Inflammatory macrophage treated with lipopolysaccharide for 1 hour (primary cell): ENCODE data around the gene FFAR2.

ENCODE experiments used
- DNase-seq, 2 donors: peaks; one replicate each; pipeline ENCODE4 v3.0.0-alpha.2; 2020 to 2022

The FFAR2 gene

GRCh38 chr19:35427187-35427586 lies 20.9 kb upstream of the FFAR2 start:
- DNase-seq, result no peak

- DNase-seq, result no peak
Observed at GRCh38 chr19:35429698-35430408, 18.2 kb upstream of the FFAR2 start.

DNA sequence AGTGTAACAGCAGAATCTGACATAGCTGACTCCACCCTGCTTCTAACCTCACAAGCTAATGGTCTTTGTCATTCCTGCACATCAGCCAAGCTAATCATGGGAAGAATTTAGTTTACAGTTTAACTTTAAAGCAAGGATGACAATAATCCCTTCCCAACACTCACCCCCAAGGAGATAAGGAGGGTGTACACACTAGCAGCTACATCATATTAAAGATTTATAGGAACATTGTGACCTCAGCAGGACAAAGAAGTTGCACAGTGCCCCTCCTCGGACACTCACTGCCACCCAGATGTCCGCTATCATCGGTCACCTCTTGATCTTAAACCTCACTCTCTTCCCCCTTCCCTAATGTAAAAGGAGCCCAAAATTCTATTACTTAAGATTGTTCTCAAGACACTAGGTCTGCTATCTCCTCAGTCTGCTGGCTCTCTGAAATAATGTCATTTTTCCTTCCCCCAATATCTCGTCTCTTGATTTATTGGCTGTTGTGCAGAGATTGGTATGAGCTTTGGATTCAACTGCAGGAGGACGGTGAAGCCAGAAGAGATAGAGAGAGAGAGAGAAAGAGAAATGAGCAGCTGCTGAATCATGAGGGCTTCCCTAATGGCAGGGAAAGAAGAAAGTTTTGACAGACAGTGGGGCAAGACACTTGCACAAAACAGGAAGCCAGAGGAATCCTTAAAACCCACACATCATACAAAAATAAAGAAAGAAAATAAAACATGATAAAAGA lies 17.5 kb upstream of the FFAR2 start:
- peak in 1 of 2 donors; percentile 79 for DNase-seq

- DNase-seq, result peak; percentile 72 to 76
Observed at GRCh38 chr19:35431145-35431807, 16.8 kb upstream of the FFAR2 start.

GRCh38 chr19:35432911-35433310 lies 15.1 kb upstream of the FFAR2 start:
- peak; percentile 37 to 48 for DNase-seq

GRCh38 chr19:35433448-35433847 lies 14.6 kb upstream of the FFAR2 start:
- DNase-seq, result no peak

DNA sequence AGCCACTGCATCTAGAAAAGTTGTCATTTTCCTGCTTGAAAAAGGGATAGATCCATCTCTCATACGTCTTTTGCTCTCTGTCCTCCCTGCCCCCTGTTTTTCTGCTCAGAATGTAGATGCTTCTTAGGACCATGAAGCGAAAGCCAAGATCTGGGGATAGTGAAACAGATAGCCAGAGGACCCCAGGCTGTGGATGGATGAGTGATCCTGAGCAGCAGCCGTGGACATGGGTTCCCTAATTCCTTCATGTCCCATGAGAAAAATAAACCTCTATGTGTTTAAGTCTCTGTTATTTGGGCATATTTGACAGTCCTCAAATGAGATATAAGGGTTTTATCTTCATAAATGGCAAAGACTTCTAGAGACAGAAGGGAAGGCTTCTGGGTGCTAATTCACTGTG lies 12.2 kb upstream of the FFAR2 start:
- DNase-seq, result no peak

DNA sequence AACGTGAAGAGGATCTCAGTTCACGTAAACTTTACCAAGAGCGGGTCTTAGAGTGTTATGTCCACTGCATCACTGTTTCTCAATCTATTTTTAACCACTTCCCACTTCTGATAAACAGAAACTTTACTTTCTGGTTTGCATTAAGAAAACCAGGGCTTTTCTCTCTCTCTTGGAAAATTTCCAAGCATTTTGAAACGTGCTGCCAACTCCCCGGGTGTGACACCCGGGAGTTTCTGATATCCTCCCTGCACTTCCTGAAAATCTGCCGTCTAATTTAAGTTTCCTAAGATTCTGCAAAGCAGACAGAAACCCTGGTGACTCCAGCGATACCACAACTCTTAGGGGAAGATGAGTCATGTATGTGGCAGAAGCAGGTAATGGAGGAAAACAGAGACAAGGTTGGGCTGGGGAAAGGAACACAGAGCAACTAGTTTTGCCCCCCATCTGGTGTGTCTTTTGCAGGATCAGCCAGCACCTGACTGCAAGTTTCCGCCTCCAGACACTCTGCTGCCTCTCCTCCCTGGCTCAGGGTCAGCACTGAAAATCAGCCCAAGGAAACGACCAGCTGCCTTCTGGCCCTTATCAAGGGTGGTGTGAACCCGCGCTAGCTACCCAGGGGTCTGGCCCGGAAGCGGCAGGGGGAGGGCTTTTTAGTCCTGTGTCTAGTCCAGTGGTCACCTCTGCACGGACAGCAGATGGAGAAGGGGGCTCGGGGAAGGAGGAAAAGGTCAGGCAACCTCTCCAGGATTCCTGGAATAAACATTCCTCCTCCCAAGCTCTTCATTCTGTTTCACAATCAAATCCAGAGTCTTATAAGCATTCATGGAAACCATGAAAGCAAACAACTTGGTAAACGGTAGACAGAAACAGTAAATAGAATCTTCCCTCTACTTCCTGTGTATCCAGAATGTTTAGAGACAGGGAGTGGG lies 11.3 kb upstream of the FFAR2 start:
- peak; percentile 99 for DNase-seq

DNA sequence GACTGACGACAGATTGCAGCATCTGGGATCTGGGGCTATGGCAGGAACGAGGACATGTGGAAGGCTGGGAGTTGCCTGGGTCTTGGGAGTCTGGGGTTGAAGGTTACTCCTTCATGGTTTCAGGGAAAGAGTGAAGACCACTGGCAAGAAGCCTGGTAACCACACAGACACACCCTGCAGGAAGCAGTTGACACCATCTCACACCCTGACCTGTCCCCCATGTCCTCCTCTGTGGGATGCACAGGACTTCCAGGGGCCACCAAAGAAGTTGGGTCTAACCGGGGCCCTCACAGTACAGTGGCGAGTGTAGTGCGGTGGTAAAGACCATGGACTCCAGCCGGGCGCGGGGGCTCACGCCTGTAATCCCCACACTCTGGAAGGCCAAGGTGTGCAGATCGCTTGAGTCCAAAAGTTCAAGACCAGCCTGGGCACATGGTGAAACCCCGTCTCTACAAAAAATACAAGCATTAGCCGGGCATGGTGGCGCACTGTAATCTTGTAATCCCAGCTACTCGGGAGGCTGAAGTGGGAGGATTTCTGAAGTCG lies 10.6 kb upstream of the FFAR2 start:
- DNase-seq, result no peak

- peak; percentile 40 to 49 for DNase-seq
Observed at GRCh38 chr19:35438096-35438495, 10.0 kb upstream of the FFAR2 start.

DNA sequence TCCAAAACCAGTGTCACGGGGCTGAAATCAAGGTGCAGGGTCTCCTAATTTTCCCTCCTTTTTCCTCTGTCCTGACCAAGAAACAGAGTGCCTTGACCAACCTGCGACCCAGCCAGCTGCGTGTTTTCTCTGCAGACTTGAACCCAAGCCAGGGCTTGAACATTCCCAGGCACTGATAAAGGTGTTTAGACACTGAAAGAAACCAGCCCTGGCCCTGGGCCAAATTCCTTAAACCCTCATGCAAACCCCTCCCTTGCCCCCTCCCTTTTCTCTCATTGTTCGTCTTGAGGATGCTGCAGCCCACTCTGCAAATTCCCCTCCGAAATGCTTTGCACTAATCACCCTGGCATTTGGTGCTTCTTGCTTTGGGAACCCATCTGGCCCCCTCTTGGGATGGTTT lies 9.5 kb upstream of the FFAR2 start:
- no peak for DNase-seq

GRCh38 chr19:35439921-35440320 lies 8.1 kb upstream of the FFAR2 start:
- DNase-seq, result no peak

GRCh38 chr19:35442091-35442490 lies 6.0 kb upstream of the FFAR2 start:
- peak; percentile 85 to 89 for DNase-seq

DNA sequence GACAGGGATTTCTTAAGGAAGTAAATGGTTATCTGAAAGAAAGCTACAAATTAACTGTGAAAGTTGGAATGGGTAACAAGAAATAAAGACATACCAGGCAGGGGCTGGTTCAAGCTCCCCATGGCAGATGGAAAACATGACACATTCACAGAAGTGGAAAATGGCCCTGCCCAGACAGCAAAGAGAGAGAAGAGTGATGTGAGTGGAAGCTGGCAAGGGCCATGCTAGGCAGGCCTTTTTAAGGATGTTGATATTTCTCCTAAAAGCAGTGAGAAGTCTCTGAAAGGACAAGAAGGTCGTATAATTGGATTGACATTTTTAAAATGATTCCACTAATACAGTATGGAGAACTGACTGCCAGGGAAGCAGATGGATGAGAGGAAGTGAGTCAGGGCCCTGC lies 3.3 kb upstream of the FFAR2 start:
- no peak for DNase-seq

DNA sequence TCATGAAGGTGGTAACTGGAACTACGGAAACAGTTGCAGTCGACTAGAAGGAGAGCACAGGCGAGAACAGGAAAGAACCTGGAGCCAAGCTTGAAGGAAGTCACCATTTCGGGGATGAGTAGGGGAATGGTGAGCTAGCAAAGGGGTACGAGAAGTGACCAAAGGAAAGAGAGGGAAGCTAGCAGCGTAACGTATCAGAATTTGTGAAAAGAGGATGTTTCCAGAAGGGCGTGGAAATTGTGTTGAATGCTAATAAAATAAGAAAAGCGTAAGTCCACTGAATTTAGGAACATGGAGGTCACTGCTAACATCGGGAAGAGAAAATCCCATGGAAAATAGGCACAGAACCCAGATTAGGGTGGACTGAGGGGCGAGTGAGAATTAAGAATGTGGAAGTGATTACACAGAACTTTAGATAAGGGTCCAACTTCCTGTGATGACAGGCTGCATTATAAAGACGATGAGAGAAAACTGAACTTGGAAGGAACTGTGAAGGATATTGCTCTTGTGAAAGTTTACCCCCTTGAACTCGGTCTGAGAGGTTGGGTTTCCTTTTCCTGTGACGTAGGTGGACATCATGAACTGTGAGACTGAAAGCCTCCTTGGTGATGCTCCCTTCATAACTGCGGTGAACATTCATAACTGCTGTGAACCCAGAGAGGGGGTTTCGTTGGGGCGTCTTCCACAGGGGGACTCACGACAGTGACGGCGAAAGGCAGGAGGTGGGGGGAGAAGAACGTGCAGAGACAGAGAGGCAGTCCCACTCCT lies 2.0 kb upstream of the FFAR2 start:
- DNase-seq, result peak; percentile 52 to 78

GRCh38 chr19:35449359-35450043 lies 1.4 kb downstream of the FFAR2 start:
- peak; percentile 84 to 94 for DNase-seq

GRCh38 chr19:35451338-35452096 lies 3.5 kb downstream of the FFAR2 start:
- no peak for DNase-seq

- DNase-seq, result no peak
Observed at GRCh38 chr19:35454663-35455062, 6.6 kb downstream of the FFAR2 start.

DNA sequence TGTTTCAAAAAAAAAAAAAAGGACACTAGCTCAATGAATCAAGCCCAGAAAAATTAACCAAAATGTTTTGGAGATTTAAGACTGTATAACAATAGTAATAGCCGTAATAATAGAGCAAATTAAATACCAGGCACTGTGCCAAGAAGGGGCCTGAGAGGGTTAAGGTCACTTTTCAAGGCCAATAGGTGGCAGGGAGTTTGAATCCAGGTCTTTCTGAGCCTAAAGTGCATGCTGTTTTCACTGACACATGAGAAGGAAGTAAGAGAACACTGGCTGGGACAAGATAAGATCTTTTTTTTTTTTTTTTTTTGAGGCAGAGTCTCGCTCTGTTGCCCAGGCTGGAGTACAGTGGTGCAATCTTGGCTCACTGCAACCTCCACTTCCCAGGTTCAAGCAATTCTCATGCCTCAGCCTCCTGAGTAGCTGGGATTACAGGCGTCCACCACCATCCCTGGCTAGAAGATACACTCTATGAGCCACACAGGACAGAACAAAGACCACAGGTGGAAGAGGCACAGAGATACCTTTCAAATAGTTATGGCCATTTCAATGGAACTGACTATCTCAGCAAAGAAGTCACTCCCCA lies 7.7 kb downstream of the FFAR2 start:
- DNase-seq, result no peak

GRCh38 chr19:35457173-35457572 lies 9.1 kb downstream of the FFAR2 start:
- no peak for DNase-seq
